ENCODE measurements around the gene KIF4A. TPM values are rescaled to one million over a fixed set of nuclear protein-coding genes. Genes with fewer than 3 reads are reported as not detected.

The KIF4A gene
- total and polyA plus RNA-seq, 2 of the 13 experiments (the other 11 are each of a cell fraction or from before 2014, with no cell fraction given), result 9.4 to 28.2 TPM

DNA sequence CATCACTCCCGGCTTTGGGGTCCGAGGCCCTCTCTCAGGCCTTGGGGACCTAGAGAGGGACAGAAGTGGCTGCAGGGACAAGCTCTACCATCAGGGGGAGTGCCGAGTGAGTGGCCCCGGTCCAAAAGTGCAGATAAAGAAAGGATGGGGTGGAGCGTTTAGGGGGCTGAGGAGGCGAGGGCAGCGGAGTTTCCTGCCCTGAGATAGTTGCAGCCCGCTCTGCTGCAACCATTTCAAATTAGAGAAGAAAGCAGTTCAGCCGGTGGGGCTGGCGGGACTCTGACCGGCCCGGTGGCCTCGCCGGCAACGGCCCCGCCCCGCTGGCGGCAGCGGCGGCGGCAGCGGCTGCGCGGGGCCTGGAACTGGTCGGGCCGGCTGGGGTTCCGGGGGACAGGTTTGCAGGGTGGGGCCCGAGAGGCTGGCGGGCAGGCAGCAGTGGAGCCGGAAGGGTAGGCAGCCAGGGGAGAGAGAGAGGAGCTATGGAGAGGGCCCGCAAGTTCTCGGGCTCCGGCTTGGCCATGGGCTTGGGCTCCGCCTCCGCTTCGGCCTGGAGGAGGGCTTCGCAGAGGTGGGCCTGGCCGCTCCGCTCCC is 162.3 kb downstream of the KIF4A start:
- ChIA-PET POLR2A (no interaction called here), CTCF (ENCODE audit: low intra/inter-chr PET ratio, low total read pairs) (no interaction called here)
- DNase-seq (ENCODE audit: low spot score), result peak; percentile 19
- ATAC-seq, result peak; percentile 46
- peaks cover 24% of the 10 kb centered on the region for H3K4me1 ChIP-seq (ENCODE audit: insufficient read depth, low read length)
- peak overlapping the region; percentile 54 to 71 (median 60); a peak in 5 of 6 replicates for H3K4me3 ChIP-seq (replicated peaks in 1 of 3; ENCODE audit: insufficient read depth in 1 of 3, low read depth in 2 of 3, low read length in 3 of 3)
- in situ Hi-C loops (cut with HindIII; ENCODE audit: extremely low pct_ligation_motif_present, low pct_unique_long_range_greater_than_20kb) (loop anchor here (5.0 to 10.0 kb wide), 2 partner anchors 100 to 213 kb away; no protein-coding TSS in a partner anchor), intact Hi-C loops (cut with micrococcal nuclease; ENCODE audit: unreplicated experiment) (loop anchor here (5.0 kb wide), 1 partner anchor 310 kb away; no protein-coding TSS in a partner anchor)
- peak overlapping the region; percentile 73 for H3K4me2 ChIP-seq (ENCODE audit: low read depth, low read length)
- FAIRE-seq, result no peak
- no peak overlapping the region for H3K27ac ChIP-seq (ENCODE audit: extremely low read length, insufficient read depth, low read length)
- no peaks in the 10 kb centered on the region for H3K9me3 ChIP-seq (ENCODE audit: low read length)
- no TSS peak for BruUV-seq (replicated peaks)
- no peaks in the 10 kb centered on the region for H4K20me1 ChIP-seq (ENCODE audit: insufficient read depth, low read length)
- H3K36me3 ChIP-seq (replicated peaks in 1 of 2; ENCODE audit: control insufficient read depth in 1 of 2, insufficient read depth in 2 of 2, low read length in 2 of 2), result no peaks in the 10 kb centered on the region
- H3K9ac ChIP-seq (ENCODE audit: insufficient read depth, low read depth, low read length), result no peak overlapping the region
- H2AFZ ChIP-seq (ENCODE audit: low read length), result no peak overlapping the region
- H3K27me3 ChIP-seq (ENCODE audit: control insufficient read depth in 1 of 2, insufficient read depth in 2 of 2, low read length in 2 of 2), result no peaks in the 10 kb centered on the region; a peak in 2 of 5 replicates
- WGBS (ENCODE audit: low lambda C conversion rate), result 0% methylated on average over 5 of the region's 39 CpGs
- H3K79me2 ChIP-seq (ENCODE audit: insufficient read depth, low read length), result peaks cover 10% of the 10 kb centered on the region
- TF ChIP-seq MAFK (conservative IDR thresholded peaks at IDR 0.05 in 1 of 2, IDR thresholded peaks at IDR 0.05 in 1 of 2; ENCODE audit: low read length in 2 of 2) (no peak), ZFX (CRISPR knock-in tag; IDR thresholded peaks at IDR 0.05; ENCODE audit: low read depth) (peak; percentile 50; the same call in 1 of the 2 replicates), HNF4A (CRISPR knock-in tag; IDR thresholded peaks at IDR 0.05) (peak; percentile 33; the same call in 1 of the 2 replicates), NFYC (CRISPR knock-in tag; IDR thresholded peaks at IDR 0.05) (no peak), ZNF138 (CRISPR knock-in tag; IDR thresholded peaks at IDR 0.05; ENCODE audit: low read depth) (no peak), SMC3 (IDR thresholded peaks at IDR 0.05; ENCODE audit: low read length) (peak; percentile 38; the same call in 1 of the 2 replicates), RAD21 (CRISPR knock-in tag; IDR thresholded peaks at IDR 0.05) (peak; percentile 43; the same call in 1 of the 2 replicates), UBTF (CRISPR knock-in tag; IDR thresholded peaks at IDR 0.05) (peak; percentile 35; the same call in 1 of the 2 replicates), ZNF234 (CRISPR knock-in tag; conservative IDR thresholded peaks at IDR 0.05) (no peak), ZBTB39 (CRISPR knock-in tag; IDR thresholded peaks at IDR 0.05) (no peak), ZFY (CRISPR knock-in tag; IDR thresholded peaks at IDR 0.05) (peak; percentile 54)
- TF ChIP-seq, protein P1, sequence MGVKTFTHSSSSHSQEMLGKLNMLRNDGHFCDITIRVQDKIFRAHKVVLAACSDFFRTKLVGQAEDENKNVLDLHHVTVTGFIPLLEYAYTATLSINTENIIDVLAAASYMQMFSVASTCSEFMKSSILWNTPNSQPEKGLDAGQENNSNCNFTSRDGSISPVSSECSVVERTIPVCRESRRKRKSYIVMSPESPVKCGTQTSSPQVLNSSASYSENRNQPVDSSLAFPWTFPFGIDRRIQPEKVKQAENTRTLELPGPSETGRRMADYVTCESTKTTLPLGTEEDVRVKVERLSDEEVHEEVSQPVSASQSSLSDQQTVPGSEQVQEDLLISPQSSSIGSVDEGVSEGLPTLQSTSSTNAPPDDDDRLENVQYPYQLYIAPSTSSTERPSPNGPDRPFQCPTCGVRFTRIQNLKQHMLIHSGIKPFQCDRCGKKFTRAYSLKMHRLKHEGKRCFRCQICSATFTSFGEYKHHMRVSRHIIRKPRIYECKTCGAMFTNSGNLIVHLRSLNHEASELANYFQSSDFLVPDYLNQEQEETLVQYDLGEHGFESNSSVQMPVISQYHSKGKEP (CRISPR knock-in tag; IDR thresholded peaks at IDR 0.05), result no peak
- TF ChIP-seq, protein P2, sequence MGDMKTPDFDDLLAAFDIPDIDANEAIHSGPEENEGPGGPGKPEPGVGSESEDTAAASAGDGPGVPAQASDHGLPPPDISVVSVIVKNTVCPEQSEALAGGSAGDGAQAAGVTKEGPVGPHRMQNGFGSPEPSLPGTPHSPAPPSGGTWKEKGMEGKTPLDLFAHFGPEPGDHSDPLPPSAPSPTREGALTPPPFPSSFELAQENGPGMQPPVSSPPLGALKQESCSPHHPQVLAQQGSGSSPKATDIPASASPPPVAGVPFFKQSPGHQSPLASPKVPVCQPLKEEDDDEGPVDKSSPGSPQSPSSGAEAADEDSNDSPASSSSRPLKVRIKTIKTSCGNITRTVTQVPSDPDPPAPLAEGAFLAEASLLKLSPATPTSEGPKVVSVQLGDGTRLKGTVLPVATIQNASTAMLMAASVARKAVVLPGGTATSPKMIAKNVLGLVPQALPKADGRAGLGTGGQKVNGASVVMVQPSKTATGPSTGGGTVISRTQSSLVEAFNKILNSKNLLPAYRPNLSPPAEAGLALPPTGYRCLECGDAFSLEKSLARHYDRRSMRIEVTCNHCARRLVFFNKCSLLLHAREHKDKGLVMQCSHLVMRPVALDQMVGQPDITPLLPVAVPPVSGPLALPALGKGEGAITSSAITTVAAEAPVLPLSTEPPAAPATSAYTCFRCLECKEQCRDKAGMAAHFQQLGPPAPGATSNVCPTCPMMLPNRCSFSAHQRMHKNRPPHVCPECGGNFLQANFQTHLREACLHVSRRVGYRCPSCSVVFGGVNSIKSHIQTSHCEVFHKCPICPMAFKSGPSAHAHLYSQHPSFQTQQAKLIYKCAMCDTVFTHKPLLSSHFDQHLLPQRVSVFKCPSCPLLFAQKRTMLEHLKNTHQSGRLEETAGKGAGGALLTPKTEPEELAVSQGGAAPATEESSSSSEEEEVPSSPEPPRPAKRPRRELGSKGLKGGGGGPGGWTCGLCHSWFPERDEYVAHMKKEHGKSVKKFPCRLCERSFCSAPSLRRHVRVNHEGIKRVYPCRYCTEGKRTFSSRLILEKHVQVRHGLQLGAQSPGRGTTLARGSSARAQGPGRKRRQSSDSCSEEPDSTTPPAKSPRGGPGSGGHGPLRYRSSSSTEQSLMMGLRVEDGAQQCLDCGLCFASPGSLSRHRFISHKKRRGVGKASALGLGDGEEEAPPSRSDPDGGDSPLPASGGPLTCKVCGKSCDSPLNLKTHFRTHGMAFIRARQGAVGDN (CRISPR knock-in tag; IDR thresholded peaks at IDR 0.05), result peak; percentile 7; the same call in 1 of the 2 replicates

Data from HepG2 (cell line).